Measurements from ENCODE around the gene ESR1.

DNA sequence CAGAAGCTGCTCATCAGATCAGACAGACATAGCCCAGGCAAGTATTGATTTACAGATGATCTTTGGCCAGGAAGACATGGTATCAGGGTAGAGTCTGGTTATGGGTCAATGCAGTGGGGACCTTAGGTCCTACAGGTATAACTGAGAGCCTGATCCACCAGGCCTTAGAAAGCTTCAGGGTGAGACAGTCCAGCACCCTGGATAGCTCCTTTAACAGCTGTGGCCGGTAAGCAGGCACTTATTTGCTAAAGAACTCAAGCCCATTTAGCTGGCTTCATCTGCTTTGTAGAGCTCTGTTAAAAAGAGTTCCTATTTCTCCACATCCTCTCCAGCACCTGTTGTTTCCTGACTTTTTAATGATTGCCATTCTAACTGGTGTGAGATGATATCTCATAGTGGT, 39.6 kb downstream of the ESR1 start:
- TF ChIP-seq, protein P1, sequence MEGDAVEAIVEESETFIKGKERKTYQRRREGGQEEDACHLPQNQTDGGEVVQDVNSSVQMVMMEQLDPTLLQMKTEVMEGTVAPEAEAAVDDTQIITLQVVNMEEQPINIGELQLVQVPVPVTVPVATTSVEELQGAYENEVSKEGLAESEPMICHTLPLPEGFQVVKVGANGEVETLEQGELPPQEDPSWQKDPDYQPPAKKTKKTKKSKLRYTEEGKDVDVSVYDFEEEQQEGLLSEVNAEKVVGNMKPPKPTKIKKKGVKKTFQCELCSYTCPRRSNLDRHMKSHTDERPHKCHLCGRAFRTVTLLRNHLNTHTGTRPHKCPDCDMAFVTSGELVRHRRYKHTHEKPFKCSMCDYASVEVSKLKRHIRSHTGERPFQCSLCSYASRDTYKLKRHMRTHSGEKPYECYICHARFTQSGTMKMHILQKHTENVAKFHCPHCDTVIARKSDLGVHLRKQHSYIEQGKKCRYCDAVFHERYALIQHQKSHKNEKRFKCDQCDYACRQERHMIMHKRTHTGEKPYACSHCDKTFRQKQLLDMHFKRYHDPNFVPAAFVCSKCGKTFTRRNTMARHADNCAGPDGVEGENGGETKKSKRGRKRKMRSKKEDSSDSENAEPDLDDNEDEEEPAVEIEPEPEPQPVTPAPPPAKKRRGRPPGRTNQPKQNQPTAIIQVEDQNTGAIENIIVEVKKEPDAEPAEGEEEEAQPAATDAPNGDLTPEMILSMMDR (IDR thresholded peaks at IDR 0.05) = no peak
- TF ChIP-seq POLR2A (IDR thresholded peaks at IDR 0.05) = no peak

Data from right lobe of liver (tissue), 4 donors.